Thymus (tissue), 11 donors: ENCODE results near the gene REEP5. TPM values are rescaled to one million over a fixed set of nuclear protein-coding genes. Genes with fewer than 3 reads are reported as not detected.
"Not testable (repeated sequence)": the region's sequence is repeated elsewhere in the genome, so short reads cannot be mapped to it uniquely, and the experiment has no call there.

Experiments used
- DNase-seq, 9 donors: peaks; one replicate each; pipeline ENCODE4 v3.0.0-alpha.2; 2013; ENCODE audit warnings: low spot score in 9 of 9, low read depth in 6 of 9, missing footprints in 1 of 9
- H3K27ac ChIP-seq, 2 donors: one replicate each; pipeline ENCODE4 v1.5.1; 2013; ENCODE audit warnings: control low read depth in 1 of 2, low read depth in 1 of 2, low read length in 1 of 2, mild to moderate bottlenecking in 1 of 2, moderate library complexity in 1 of 2
- H3K27me3 ChIP-seq, 2 donors: one replicate each; pipeline ENCODE4 v1.5.1; 2013; ENCODE audit warnings: low read length in 1 of 2; ENCODE audit not compliant: control insufficient read depth in 2 of 2, insufficient read depth in 1 of 2
- H3K36me3 ChIP-seq, 2 donors: one replicate each; pipeline ENCODE4 v1.5.1; 2013; ENCODE audit warnings: low read length in 1 of 2, mild to moderate bottlenecking in 1 of 2, moderate library complexity in 1 of 2; ENCODE audit not compliant: control insufficient read depth in 2 of 2, insufficient read depth in 2 of 2
- H3K4me1 ChIP-seq, 2 donors: one replicate each; pipeline ENCODE4 v1.5.1; 2013; ENCODE audit warnings: low read length in 2 of 2; ENCODE audit not compliant: control insufficient read depth in 2 of 2, insufficient read depth in 2 of 2
- H3K4me3 ChIP-seq, 2 donors: one replicate each; pipeline ENCODE4 v1.5.1; 2013; ENCODE audit warnings: low read length in 2 of 2, control low read depth in 1 of 2, mild to moderate bottlenecking in 1 of 2
- H3K9me3 ChIP-seq, 2 donors: one replicate each; pipeline ENCODE4 v1.5.1; 2013; ENCODE audit warnings: low read length in 1 of 2, mild to moderate bottlenecking in 1 of 2; ENCODE audit not compliant: control insufficient read depth in 2 of 2, insufficient read depth in 1 of 2
- WGBS: extraction: QIAGEN DNeasy Blood & Tissue Kit; methylation state at CpG from one replicate; pipeline ENCODE4 v1.1.7; 2013; 5-methylcytosine and 5-hydroxymethylcytosine counted together
- polyA plus RNA-seq: library from polyadenylated mRNA; stranded (reverse); fragments of 200-250 nt; gene quantifications from one replicate; pipeline ENCODE4 v1.2.3, GENCODE V29; 2013
- total RNA-seq: library from RNA; stranded (reverse); fragments of 120-200 nt; gene quantifications from one replicate; pipeline ENCODE4 v1.2.4, GENCODE V29; 2013
- donor health status: healthy.

Gene REEP5
- total and polyA plus RNA-seq, 2 donors = 19.9 to 57.7 TPM

DNA sequence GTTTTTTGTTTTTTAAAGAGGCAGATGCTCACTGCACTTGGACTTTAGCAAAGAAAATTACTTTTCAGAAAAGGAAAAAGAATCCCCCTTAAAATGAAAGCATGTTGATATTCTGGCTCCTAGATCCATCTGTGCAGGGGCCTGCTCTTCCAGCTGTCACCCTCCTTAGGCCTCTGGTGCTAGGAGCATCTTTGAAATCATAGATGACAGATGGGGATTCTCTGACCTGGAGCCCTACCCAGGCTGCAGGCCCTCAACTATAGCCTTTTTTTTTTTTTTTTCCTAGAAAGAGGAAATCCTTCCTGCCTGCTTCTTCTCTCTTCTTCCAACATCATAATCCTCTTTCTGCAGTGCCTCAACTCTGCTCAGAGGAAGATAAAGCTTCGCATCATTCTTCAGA lies 38.3 kb upstream of the REEP5 start:
- 96% methylated on average over 1 of the region's 1 CpG for WGBS
- Histone ChIP-seq H3K4me3 (no peak overlapping the region), H3K4me1 (peaks cover 0 to 4% of the 10 kb centered on the region in 2 donors), H3K36me3 (no peaks in the 10 kb centered on the region), H3K27ac (no peak overlapping the region), H3K27me3 (no peaks in the 10 kb centered on the region), H3K9me3 (no peaks in the 10 kb centered on the region)
- DNase-seq = no peak

DNA sequence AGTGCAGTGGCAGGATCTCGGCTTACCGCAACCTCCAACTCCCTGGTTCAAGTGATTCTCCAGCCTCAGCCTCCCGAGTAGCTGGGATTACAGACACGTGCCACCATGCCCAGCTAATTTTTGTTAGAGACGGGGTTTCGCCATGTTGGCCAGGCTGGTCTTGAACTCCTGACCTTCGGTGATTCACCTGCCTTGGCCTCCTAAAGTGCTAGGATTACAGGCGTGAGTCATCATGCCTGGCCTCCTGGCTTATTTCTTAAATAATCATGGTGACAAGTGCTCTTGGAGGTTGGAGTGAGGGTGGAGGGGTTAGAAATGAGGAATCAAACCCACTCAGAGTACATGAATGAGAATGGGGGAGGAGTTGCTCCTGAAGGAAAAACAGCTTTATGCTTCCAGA lies 37.8 kb upstream of the REEP5 start:
- not testable (repeated sequence) for H3K4me3 ChIP-seq, H3K9me3 ChIP-seq, DNase-seq, H3K4me1 ChIP-seq, H3K27me3 ChIP-seq, H3K36me3 ChIP-seq, H3K27ac ChIP-seq
- WGBS = 98% methylated on average over 8 of the region's 8 CpGs

DNA sequence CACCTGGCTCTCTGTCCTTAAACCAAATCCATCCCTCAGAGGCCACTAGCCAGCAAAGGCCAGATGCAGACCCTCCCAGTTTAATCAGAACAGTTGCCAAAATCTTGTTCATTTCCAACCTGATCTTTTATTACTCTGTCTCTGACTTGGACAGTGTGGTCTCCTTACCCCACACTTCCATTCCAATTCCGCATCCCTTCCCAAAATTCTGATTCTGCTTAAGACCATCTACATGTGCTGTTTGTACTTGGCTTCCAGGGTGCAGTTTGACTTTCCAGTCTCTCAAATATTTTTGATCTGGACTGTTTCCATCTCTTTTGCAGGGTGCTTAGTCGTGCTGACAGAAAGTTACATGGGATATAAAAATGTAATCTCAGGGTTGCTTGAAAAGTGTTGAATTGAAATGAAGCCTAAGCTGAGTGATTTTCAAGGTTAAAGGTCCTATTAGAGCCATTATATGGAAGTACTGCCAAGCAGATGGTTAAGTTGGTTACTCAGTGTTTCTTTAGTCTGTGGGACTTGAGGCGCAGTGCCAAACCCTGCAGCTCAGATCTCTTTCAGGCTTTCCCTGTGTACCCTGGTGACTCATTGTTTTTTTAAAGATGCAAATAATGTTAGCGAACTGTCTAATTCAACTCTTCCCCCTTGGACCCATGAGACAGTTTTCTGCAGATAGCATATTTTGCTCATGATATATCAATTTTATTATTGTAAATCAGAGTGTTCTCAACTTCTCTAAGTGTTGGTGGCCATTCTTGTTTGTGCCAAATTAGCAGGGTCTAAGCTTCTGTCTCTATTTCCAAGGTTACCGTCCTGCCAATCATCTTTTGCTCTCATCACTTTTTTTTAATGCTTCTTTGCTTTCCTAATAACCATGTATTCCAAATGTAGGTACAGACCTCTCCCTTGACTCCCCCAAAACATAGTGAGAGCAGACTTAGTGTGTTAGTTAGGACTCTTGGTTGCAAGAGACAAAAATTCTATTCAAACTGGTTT lies 36.4 kb upstream of the REEP5 start:
- peaks cover 0 to 4% of the 10 kb centered on the region in 2 donors for H3K4me1 ChIP-seq
- no peaks in the 10 kb centered on the region for H3K36me3 ChIP-seq
- no peaks in the 10 kb centered on the region for H3K27me3 ChIP-seq
- no peak overlapping the region for H3K4me3 ChIP-seq
- no peak overlapping the region for H3K27ac ChIP-seq
- WGBS = 89% methylated on average over 5 of the region's 5 CpGs
- no peak for DNase-seq
- no peaks in the 10 kb centered on the region for H3K9me3 ChIP-seq

DNA sequence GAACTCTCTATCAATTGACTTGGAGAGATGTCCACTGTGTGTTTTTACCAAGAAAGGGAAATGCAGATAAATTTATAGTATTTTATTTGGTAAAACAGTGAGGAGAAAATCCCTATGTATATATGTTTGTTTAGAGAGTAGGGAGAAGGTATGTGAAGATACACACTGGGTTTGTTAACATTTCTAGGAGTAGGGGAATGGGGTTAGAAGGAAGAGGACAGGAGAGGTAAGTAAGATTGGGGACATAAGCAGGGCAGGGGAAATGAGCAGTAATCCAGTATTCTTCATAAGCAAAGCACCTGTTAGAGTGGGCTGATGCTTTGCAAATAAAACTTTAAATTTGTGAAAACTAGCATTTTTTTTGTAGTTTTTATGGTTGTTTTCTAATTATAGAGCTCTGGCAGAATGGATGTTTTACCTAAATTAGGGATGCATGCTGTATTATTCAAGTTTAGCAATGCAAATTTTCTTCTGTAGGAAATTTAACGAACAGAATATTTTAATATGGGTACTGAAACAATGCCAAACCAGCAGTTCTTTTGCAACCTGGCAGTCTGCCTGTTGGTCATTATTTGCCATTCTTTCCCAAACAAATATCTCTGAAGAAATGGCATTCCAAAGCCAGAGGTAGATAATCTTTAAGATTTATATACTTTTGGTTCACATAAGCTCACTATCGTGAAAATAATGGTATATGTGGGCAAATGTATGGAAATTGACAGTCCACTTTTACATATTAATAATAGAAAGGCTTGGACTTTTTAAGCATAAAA lies 35.2 kb upstream of the REEP5 start:
- DNase-seq = no peak
- Histone ChIP-seq H3K36me3 (no peaks in the 10 kb centered on the region), H3K9me3 (no peaks in the 10 kb centered on the region), H3K4me3 (no peak overlapping the region), H3K4me1 (peaks cover 0 to 4% of the 10 kb centered on the region in 2 donors), H3K27me3 (no peaks in the 10 kb centered on the region), H3K27ac (no peak overlapping the region)
- 95% methylated on average over 2 of the region's 2 CpGs for WGBS

DNA sequence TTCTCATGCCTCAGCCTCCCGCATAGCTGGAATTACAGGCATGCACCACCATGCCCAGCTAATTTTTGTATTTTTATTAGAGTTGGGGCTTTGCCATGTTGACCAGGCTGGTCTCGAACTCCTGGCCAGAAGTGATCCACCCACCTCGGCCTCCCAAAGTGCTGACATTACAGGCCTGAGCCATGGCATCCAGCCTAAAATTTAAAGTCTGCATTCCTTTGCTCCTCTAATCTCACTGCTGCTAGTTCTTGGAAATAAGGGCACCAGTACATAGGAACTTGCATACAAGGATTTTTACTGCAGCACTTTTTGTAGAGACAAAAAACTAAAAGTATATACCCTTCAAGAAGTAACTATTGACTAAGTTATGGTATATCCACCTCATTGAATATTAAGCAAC lies 34.6 kb upstream of the REEP5 start:
- Histone ChIP-seq H3K9me3 (no peaks in the 10 kb centered on the region), H3K27ac (no peak overlapping the region), H3K4me3 (no peak overlapping the region), H3K27me3 (no peaks in the 10 kb centered on the region), H3K36me3 (no peaks in the 10 kb centered on the region), H3K4me1 (peaks cover 0 to 4% of the 10 kb centered on the region in 2 donors)
- DNase-seq = no peak
- 95% methylated on average over 3 of the region's 3 CpGs for WGBS

DNA sequence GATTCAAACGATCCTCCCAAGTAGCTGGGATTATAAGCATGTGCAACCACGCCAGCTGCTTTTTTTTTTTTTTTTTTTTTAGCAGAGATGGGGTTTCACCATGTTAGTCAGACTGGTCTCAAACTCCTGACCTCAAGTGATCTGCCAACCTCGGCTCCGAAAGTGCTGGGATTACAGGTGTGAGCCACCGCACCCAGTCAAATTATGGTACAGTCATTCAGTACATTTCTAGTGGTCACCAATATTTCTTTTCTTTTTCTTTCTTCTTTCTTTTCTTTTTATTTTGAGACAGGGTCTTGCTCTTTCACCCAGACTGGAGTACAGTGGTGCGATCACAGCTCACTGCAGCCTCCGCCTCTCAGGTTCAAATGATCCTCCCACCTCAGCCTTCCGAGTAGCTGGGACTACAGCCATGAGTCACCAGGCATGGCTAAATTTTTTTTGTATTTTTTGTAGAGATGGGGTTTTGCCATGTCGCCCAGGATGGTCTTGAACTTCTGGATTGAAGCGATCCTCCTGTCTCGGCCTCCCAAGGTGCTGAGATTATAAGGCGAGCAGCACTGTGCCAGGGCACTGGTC lies 29.2 kb upstream of the REEP5 start:
- no peaks in the 10 kb centered on the region for H3K27me3 ChIP-seq
- no peaks in the 10 kb centered on the region for H3K4me1 ChIP-seq
- no peaks in the 10 kb centered on the region for H3K9me3 ChIP-seq
- DNase-seq = no peak
- 96% methylated on average over 12 of the region's 12 CpGs for WGBS
- H3K27ac ChIP-seq = no peak overlapping the region
- no peaks in the 10 kb centered on the region for H3K36me3 ChIP-seq
- H3K4me3 ChIP-seq = no peak overlapping the region

DNA sequence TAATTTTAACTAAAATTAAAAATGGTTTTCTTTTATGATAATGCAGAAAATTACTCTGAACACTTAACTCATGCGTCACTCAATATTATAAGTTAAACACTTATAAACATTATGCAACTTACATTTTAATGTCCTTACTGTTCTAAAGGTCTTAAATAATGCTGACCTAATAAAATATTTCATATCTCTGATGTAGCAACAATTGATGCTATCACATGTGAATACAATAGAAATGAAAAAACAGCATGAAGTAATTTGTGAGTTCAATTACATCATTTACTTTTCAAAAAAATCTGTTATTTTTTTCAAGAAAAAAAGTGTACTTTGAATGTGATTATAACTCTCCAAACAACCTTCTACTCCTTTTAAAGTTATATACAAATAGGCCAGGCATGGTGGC lies 26.4 kb upstream of the REEP5 start:
- no peak overlapping the region for H3K4me3 ChIP-seq
- H3K27me3 ChIP-seq = no peaks in the 10 kb centered on the region
- WGBS = 100% methylated on average over 1 of the region's 1 CpG
- no peaks in the 10 kb centered on the region for H3K4me1 ChIP-seq
- no peak for DNase-seq
- no peak overlapping the region for H3K27ac ChIP-seq
- no peaks in the 10 kb centered on the region for H3K9me3 ChIP-seq
- H3K36me3 ChIP-seq = no peaks in the 10 kb centered on the region

DNA sequence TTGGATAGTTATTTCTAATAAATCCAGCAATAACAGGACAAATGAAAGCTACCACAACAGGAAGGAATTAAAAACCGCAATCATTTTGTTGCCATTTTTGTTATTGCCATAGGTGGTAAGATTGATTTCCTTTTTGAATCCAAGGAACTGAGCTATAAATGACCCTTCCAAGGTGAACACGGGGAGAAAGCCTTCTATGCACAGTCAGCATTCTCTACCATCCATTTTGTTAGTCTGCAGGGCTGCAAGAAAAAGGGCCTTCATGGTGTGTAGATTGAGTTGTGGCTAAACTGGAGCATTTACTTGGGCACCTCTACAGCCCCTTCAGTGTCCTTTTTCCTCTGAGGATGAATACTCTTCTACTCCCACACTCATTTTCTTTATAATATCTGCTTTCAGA lies 18.6 kb upstream of the REEP5 start:
- 54% methylated on average over 2 of the region's 2 CpGs for WGBS
- Histone ChIP-seq H3K4me3 (no peak overlapping the region), H3K27me3 (no peaks in the 10 kb centered on the region), H3K36me3 (no peaks in the 10 kb centered on the region), H3K27ac (no peak overlapping the region), H3K9me3 (no peaks in the 10 kb centered on the region), H3K4me1 (no peaks in the 10 kb centered on the region)
- DNase-seq = no peak

DNA sequence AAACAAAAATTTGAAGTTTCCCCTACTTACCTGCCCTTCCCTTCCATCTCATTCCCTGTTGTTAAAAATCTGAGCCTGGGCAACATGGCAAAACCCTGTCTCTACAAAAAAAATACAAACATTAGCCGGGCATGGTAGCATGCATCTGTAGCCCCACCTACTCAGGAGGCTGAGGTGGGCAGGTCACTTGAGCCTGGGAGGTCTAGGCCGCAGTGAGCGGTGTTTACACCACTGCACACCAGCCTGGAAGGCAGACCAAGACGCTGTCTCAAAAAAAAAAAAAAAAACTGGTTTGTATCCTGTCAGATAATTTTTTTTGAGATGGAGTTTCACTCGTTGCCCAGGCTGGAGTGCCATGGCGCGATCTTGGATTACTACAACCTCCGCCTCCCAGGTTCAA lies 16.3 kb upstream of the REEP5 start:
- H3K27me3 ChIP-seq = no peaks in the 10 kb centered on the region
- no peak for DNase-seq
- WGBS = 90% methylated on average over 8 of the region's 8 CpGs
- H3K27ac ChIP-seq = no peak overlapping the region
- no peaks in the 10 kb centered on the region for H3K4me1 ChIP-seq
- H3K36me3 ChIP-seq = no peaks in the 10 kb centered on the region
- H3K9me3 ChIP-seq = no peaks in the 10 kb centered on the region
- H3K4me3 ChIP-seq = no peak overlapping the region
